ENCODE measurements around the gene CAMK1. TPM values are rescaled to one million over a fixed set of nuclear protein-coding genes. Genes with fewer than 3 reads are reported as not detected.

Gene CAMK1
- total RNA-seq, 1 experiment from 2014 or later, result 9.7 TPM

- no peak for DNase-seq (ENCODE audit: low read depth, low spot score)
- no peaks in the 10 kb centered on the region for H3K9me3 ChIP-seq (ENCODE audit: control insufficient read depth, insufficient read depth, low read depth, low read length)
- no peaks in the 10 kb centered on the region for H3K36me3 ChIP-seq (ENCODE audit: control insufficient read depth, insufficient read depth, low read length)
- TF ChIP-seq REST (IDR thresholded peaks at IDR 0.05; ENCODE audit: insufficient read depth in 1 of 2, low read depth in 2 of 2, low read length in 1 of 2) (no peak), SIN3A (IDR thresholded peaks at IDR 0.05; ENCODE audit: borderline replicate concordance, insufficient read depth, low read depth, low read length) (no peak), CTCF (IDR thresholded peaks at IDR 0.05) (no peak), TCF7L2 (IDR thresholded peaks at IDR 0.05; ENCODE audit: low read depth, low read length) (no peak), POLR2AphosphoS5 (IDR thresholded peaks at IDR 0.05; ENCODE audit: low read depth, low read length) (no peak)
- H3K4me3 ChIP-seq (ENCODE audit: low read depth in 2 of 2, low read length in 2 of 2), result no peak overlapping the region
- intact Hi-C loops (cut with micrococcal nuclease; ENCODE audit: unreplicated experiment) (no loop called here), in situ Hi-C loops (cut with HindIII; ENCODE audit: low pct_unique_long_range_greater_than_20kb, low sequenced_read_pairs) (no loop called here)
- H3K27me3 ChIP-seq (ENCODE audit: control insufficient read depth, insufficient read depth, low read length), result peaks cover 4% of the 10 kb centered on the region
- BruUV-seq (replicated peaks), result no TSS peak
- ATAC-seq, result 0 out of 2 replicates have a peak, but pooled peaks have one; percentile 37
- no peak overlapping the region for H3K27ac ChIP-seq (ENCODE audit: low read length)
- ChIA-PET POLR2A (no interaction called here), CTCF (no interaction called here)
- 0 out of 2 replicates have a peak, but pooled peaks cover 4% of the 10 kb centered on the region for H3K4me1 ChIP-seq (ENCODE audit: control insufficient read depth, insufficient read depth, low read length)
Measured at GRCh38 chr3:9715136-9715535, 54.6 kb downstream of the CAMK1 start.

- intact Hi-C loops (cut with micrococcal nuclease; ENCODE audit: unreplicated experiment) (no loop called here), in situ Hi-C loops (cut with HindIII; ENCODE audit: low pct_unique_long_range_greater_than_20kb, low sequenced_read_pairs) (no loop called here)
- DNase-seq (ENCODE audit: low read depth, low spot score), result no peak
- H3K4me3 ChIP-seq (ENCODE audit: low read depth in 2 of 2, low read length in 2 of 2), result no peak overlapping the region
- BruUV-seq (replicated peaks), result no TSS peak
- ATAC-seq, result no peak
- TF ChIP-seq TCF7L2 (IDR thresholded peaks at IDR 0.05; ENCODE audit: low read depth, low read length) (no peak), SIN3A (IDR thresholded peaks at IDR 0.05; ENCODE audit: borderline replicate concordance, insufficient read depth, low read depth, low read length) (no peak), POLR2AphosphoS5 (IDR thresholded peaks at IDR 0.05; ENCODE audit: low read depth, low read length) (no peak), CTCF (IDR thresholded peaks at IDR 0.05) (no peak), REST (IDR thresholded peaks at IDR 0.05; ENCODE audit: insufficient read depth in 1 of 2, low read depth in 2 of 2, low read length in 1 of 2) (no peak)
- H3K4me1 ChIP-seq (ENCODE audit: control insufficient read depth, insufficient read depth, low read length), result 0 out of 2 replicates have a peak, but pooled peaks cover 4% of the 10 kb centered on the region
- ChIA-PET CTCF (no interaction called here), POLR2A (no interaction called here)
- no peaks in the 10 kb centered on the region for H3K36me3 ChIP-seq (ENCODE audit: control insufficient read depth, insufficient read depth, low read length)
- no peak overlapping the region for H3K27ac ChIP-seq (ENCODE audit: low read length)
- peaks cover 4% of the 10 kb centered on the region for H3K27me3 ChIP-seq (ENCODE audit: control insufficient read depth, insufficient read depth, low read length)
- H3K9me3 ChIP-seq (ENCODE audit: control insufficient read depth, insufficient read depth, low read depth, low read length), result no peaks in the 10 kb centered on the region
Measured at GRCh38 chr3:9713142-9713541, 56.6 kb downstream of the CAMK1 start.

Data from Panc1 (cell line).